Body of pancreas (tissue), 4 donors: ENCODE results near the gene FURIN.

Experiments used
- POLR2A ChIP-seq, 3 donors: fragments of 450-650 bp; IDR thresholded peaks; one replicate each; pipeline ENCODE4 v1.6.1; 2016; ENCODE audit warnings: antibody characterized with exemption in 3 of 3, mild to moderate bottlenecking in 2 of 3
- TF ChIP-seq, protein P1 (sequence below), 7 experiments: fragments of 450-650 bp in 4 of 7; fragments of 200-600 bp in 3 of 7; sonication (generic) in 3 of 7; IDR thresholded peaks; one replicate each; pipeline ENCODE4 v1.5.1; 2016 to 2019; ENCODE audit warnings: antibody characterized with exemption in 7 of 7

DNA sequence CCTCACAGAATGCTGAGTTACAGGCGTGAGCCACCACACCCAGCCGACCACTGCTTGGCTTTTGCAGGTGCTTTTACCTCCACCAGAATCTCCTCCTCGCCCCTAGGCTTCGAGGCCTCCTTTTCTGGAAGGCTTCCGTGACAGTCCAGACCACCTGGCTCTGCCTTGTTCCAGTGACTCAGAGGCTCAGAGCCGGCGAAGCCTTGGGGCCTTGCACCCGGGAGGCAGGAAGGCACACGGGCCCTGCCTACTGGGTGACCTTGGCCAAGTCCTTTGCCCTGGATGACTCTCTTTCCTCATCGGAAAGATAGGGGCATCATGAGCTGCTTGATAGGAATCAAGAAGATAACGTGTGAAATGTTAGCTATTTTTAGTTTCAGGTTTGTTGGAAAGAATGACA lies 31.3 kb upstream of the FURIN start:
- TF ChIP-seq POLR2A (IDR thresholded peaks at IDR 0.05), result no peak
- TF ChIP-seq, protein P1, sequence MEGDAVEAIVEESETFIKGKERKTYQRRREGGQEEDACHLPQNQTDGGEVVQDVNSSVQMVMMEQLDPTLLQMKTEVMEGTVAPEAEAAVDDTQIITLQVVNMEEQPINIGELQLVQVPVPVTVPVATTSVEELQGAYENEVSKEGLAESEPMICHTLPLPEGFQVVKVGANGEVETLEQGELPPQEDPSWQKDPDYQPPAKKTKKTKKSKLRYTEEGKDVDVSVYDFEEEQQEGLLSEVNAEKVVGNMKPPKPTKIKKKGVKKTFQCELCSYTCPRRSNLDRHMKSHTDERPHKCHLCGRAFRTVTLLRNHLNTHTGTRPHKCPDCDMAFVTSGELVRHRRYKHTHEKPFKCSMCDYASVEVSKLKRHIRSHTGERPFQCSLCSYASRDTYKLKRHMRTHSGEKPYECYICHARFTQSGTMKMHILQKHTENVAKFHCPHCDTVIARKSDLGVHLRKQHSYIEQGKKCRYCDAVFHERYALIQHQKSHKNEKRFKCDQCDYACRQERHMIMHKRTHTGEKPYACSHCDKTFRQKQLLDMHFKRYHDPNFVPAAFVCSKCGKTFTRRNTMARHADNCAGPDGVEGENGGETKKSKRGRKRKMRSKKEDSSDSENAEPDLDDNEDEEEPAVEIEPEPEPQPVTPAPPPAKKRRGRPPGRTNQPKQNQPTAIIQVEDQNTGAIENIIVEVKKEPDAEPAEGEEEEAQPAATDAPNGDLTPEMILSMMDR (IDR thresholded peaks at IDR 0.05), result no peak
